Measurements from ENCODE around the gene RALGPS2. TPM values are rescaled to one million over a fixed set of nuclear protein-coding genes. Genes with fewer than 3 reads are reported as not detected.

Gene RALGPS2
- total and polyA plus RNA-seq, 2 of the 13 experiments (the other 11 are each of a cell fraction or from before 2014, with no cell fraction given) = 15.6 to 36.0 TPM

GRCh38 chr1:178919581-178919980 is 194.5 kb downstream of the RALGPS2 start (continued):
- peak; percentile 24 for TF ChIP-seq ASH2L (IDR thresholded peaks at IDR 0.05; ENCODE audit: insufficient read length, low read depth, low read length)
- TF ChIP-seq KDM6A (CRISPR knock-in tag; IDR thresholded peaks at IDR 0.05; ENCODE audit: low read depth) = 0 out of 2 replicates have a peak, but pooled peaks have one; percentile 44
- no peak; the same call in 1 of the 2 replicates for TF ChIP-seq ZNF615 (CRISPR knock-in tag; IDR thresholded peaks at IDR 0.05; ENCODE audit: borderline replicate concordance)
- TF ChIP-seq TEAD3 (CRISPR knock-in tag; optimal IDR thresholded peaks at IDR 0.05; ENCODE audit: borderline replicate concordance) = peak; percentile 69
- peak; percentile 89 for TF ChIP-seq KAT2B (IDR thresholded peaks at IDR 0.05; ENCODE audit: borderline replicate concordance, low read depth, low read length)
- no peak for TF ChIP-seq ZSCAN25 (CRISPR knock-in tag; IDR thresholded peaks at IDR 0.05)
- TF ChIP-seq STAT5B (CRISPR knock-in tag; IDR thresholded peaks at IDR 0.05) = no peak
- peak; percentile 81 for TF ChIP-seq NFIC (IDR thresholded peaks at IDR 0.05; ENCODE audit: low read length)
- 0 out of 2 replicates have a peak, but pooled peaks have one; percentile 27 for TF ChIP-seq FOXO1 (CRISPR knock-in tag; IDR thresholded peaks at IDR 0.05)
- TF ChIP-seq NFRKB (IDR thresholded peaks at IDR 0.05) = no peak
- no peak for TF ChIP-seq ZNF138 (CRISPR knock-in tag; IDR thresholded peaks at IDR 0.05; ENCODE audit: low read depth)
- TF ChIP-seq SUZ12 (IDR thresholded peaks at IDR 0.05; ENCODE audit: low read depth, low read length) = no peak
- no peak for TF ChIP-seq ZMYM2 (CRISPR knock-in tag; IDR thresholded peaks at IDR 0.05)
- peak; percentile 21; the same call in 1 of the 2 replicates for TF ChIP-seq KDM1A (CRISPR knock-in tag; IDR thresholded peaks at IDR 0.05)
- TF ChIP-seq, protein P1, sequence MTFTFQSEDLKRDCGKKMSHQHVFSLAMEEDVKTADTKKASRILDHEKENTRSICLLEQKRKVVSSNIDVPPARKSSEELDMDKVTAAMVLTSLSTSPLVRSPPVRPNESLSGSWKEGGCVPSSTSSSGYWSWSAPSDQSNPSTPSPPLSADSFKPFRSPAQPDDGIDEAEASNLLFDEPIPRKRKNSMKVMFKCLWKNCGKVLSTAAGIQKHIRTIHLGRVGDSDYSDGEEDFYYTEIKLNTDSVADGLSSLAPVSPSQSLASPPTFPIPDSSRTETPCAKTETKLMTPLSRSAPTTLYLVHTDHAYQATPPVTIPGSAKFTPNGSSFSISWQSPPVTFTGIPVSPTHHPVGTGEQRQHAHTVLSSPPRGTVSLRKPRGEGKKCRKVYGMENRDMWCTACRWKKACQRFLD (CRISPR knock-in tag; IDR thresholded peaks at IDR 0.05; ENCODE audit: borderline replicate concordance) = no peak
- no peak for TF ChIP-seq ZBTB3 (CRISPR knock-in tag; IDR thresholded peaks at IDR 0.05; ENCODE audit: borderline replicate concordance, low read depth)
- no peak for TF ChIP-seq ZNF550 (CRISPR knock-in tag; IDR thresholded peaks at IDR 0.05; ENCODE audit: borderline replicate concordance)
- TF ChIP-seq KMT2B (CRISPR knock-in tag; IDR thresholded peaks at IDR 0.05) = no peak
- TF ChIP-seq REXO4 (CRISPR knock-in tag; IDR thresholded peaks at IDR 0.05; ENCODE audit: borderline replicate concordance) = no peak
- TF ChIP-seq, protein P2, sequence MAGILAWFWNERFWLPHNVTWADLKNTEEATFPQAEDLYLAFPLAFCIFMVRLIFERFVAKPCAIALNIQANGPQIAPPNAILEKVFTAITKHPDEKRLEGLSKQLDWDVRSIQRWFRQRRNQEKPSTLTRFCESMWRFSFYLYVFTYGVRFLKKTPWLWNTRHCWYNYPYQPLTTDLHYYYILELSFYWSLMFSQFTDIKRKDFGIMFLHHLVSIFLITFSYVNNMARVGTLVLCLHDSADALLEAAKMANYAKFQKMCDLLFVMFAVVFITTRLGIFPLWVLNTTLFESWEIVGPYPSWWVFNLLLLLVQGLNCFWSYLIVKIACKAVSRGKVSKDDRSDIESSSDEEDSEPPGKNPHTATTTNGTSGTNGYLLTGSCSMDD (CRISPR knock-in tag; IDR thresholded peaks at IDR 0.05) = no peak
- no peak for TF ChIP-seq NRL (CRISPR knock-in tag; IDR thresholded peaks at IDR 0.05; ENCODE audit: borderline replicate concordance)
- TF ChIP-seq CCDC6 (CRISPR knock-in tag; IDR thresholded peaks at IDR 0.05) = no peak
- TF ChIP-seq MBD4 (IDR thresholded peaks at IDR 0.05; ENCODE audit: borderline replicate concordance, low read length) = no peak

Data from HepG2 (cell line).